HepG2 (cell line): Measurements from ENCODE around the gene CEP97. TPM values are rescaled to one million over a fixed set of nuclear protein-coding genes. Genes with fewer than 3 reads are reported as not detected.

ENCODE experiments used
- ATF4 ChIP-seq, 2 experiments: fragments of 450-650 bp in 1 of 2; sonication (generic) in 1 of 2; formaldehyde crosslinking; IDR thresholded peaks; 2 replicates each; pipeline versions ENCODE4 v1.5.0 to v1.8.0; 2020 to 2022; ENCODE audit warnings: mild to moderate bottlenecking in 1 of 2, missing genetic modification reagents in 1 of 2
- FLYWCH1 ChIP-seq: sonication (generic); formaldehyde crosslinking; IDR thresholded peaks from 2 replicates; pipeline ENCODE4 v1.8.1; 2023; ENCODE audit warnings: mild to moderate bottlenecking, missing genetic modification reagents
- IRX3 ChIP-seq: sonication (generic); formaldehyde crosslinking; IDR thresholded peaks from 2 replicates; pipeline ENCODE4 v1.8.1; 2023; ENCODE audit warnings: mild to moderate bottlenecking, low read depth, missing genetic modification reagents, borderline replicate concordance
- KLF9 ChIP-seq: IDR thresholded peaks from 2 replicates; pipeline ENCODE4 v1.6.1; 2016; ENCODE audit warnings: low read depth
- MAFG ChIP-seq: sonication (generic); formaldehyde crosslinking; IDR thresholded peaks from 2 replicates; pipeline ENCODE4 v1.5.1; 2020; ENCODE audit warnings: mild to moderate bottlenecking, missing genetic modification reagents
- MEIS2 ChIP-seq: sonication (generic); formaldehyde crosslinking; IDR thresholded peaks from 2 replicates; pipeline ENCODE4 v1.9.0; 2021; ENCODE audit warnings: mild to moderate bottlenecking, missing genetic modification reagents
- MTF1 ChIP-seq: sonication (generic); formaldehyde crosslinking; IDR thresholded peaks from 2 replicates; pipeline ENCODE4 v1.5.0; 2020; ENCODE audit warnings: missing genetic modification reagents
- NFYC ChIP-seq: IDR thresholded peaks from 2 replicates; pipeline ENCODE4 v1.6.1; 2016; ENCODE audit warnings: missing genetic modification reagents, missing compliant biosample characterization
- ONECUT2 ChIP-seq: sonication (generic); formaldehyde crosslinking; IDR thresholded peaks from 2 replicates; pipeline ENCODE4 v1.4.0; 2020; ENCODE audit warnings: missing genetic modification reagents
- TFDP1 ChIP-seq: IDR thresholded peaks from 2 replicates; pipeline ENCODE4 v1.6.1; 2016; ENCODE audit warnings: missing compliant biosample characterization, missing genetic modification reagents, borderline replicate concordance
- TGIF2 ChIP-seq: IDR thresholded peaks from 2 replicates; pipeline ENCODE4 v1.6.1; 2016; ENCODE audit warnings: control low read depth, missing compliant biosample characterization
- THAP7 ChIP-seq: sonication (generic); formaldehyde crosslinking; IDR thresholded peaks from 2 replicates; pipeline ENCODE4 v1.8.1; 2023; ENCODE audit warnings: mild to moderate bottlenecking, missing genetic modification reagents
- ZBTB20 ChIP-seq: sonication (generic); formaldehyde crosslinking; IDR thresholded peaks from 2 replicates; pipeline ENCODE4 v1.8.1; 2023; ENCODE audit warnings: missing genetic modification reagents, low read depth, mild to moderate bottlenecking, borderline replicate concordance
- ZNF138 ChIP-seq: sonication (generic); formaldehyde crosslinking; IDR thresholded peaks from 2 replicates; pipeline ENCODE4 v1.5.0; 2020; ENCODE audit warnings: mild to moderate bottlenecking, low read depth, missing genetic modification reagents
- ZNF230 ChIP-seq: sonication (generic); formaldehyde crosslinking; IDR thresholded peaks from 2 replicates; pipeline ENCODE4 v1.4.0; 2020; ENCODE audit warnings: mild to moderate bottlenecking, missing genetic modification reagents
- ZNF567 ChIP-seq: sonication (generic); formaldehyde crosslinking; IDR thresholded peaks from 2 replicates; pipeline ENCODE4 v1.8.1; 2023; ENCODE audit warnings: mild to moderate bottlenecking, missing genetic modification reagents, borderline replicate concordance
- polyA plus RNA-seq, 8 experiments: library from polyadenylated mRNA; depleted of rRNA in 3 of 8; stranded (reverse) in 7 of 8; unstranded in 1 of 8; fragments of >200 nt; fragmentation: Illumina TruSeq in 4 of 8; extraction: Trizol in 4 of 8; gene quantifications; 2 replicates each; pipeline versions ENCODE4 v1.2.1 to v1.2.3, GENCODE V29; 2011 to 2016; ENCODE audit warnings: low read depth in 4 of 8, missing spikeins in 1 of 8, mixed read lengths in 1 of 8; ENCODE audit not compliant: insufficient read depth in 1 of 8
- total RNA-seq, 5 experiments: library from RNA; depleted of rRNA; stranded (reverse); fragments of >200 nt; fragmentation: Illumina TruSeq; extraction: Trizol; gene quantifications; 2 replicates each; pipeline ENCODE4 v1.2.3, GENCODE V29; 2016; ENCODE audit warnings: low read depth in 1 of 5
- TF ChIP-seq, protein P1 (sequence below): sonication (generic); formaldehyde crosslinking; IDR thresholded peaks from 2 replicates; pipeline ENCODE4 v1.8.0; 2022; ENCODE audit warnings: missing genetic modification reagents, mild to moderate bottlenecking, moderate library complexity, borderline replicate concordance
- TF ChIP-seq, protein P2 (sequence below): sonication (generic); formaldehyde crosslinking; IDR thresholded peaks from 2 replicates; pipeline ENCODE4 v1.5.0; 2020; ENCODE audit warnings: missing genetic modification reagents
- TF ChIP-seq, protein P3 (sequence below): sonication (generic); formaldehyde crosslinking; IDR thresholded peaks from 2 replicates; pipeline ENCODE4 v1.5.0; 2020; ENCODE audit warnings: mild to moderate bottlenecking, missing genetic modification reagents, borderline replicate concordance

Gene CEP97
- total and polyA plus RNA-seq, 2 of the 13 experiments (the other 11 are each of a cell fraction or from before 2014, with no cell fraction given), result 0.99 to 6.5 TPM

DNA sequence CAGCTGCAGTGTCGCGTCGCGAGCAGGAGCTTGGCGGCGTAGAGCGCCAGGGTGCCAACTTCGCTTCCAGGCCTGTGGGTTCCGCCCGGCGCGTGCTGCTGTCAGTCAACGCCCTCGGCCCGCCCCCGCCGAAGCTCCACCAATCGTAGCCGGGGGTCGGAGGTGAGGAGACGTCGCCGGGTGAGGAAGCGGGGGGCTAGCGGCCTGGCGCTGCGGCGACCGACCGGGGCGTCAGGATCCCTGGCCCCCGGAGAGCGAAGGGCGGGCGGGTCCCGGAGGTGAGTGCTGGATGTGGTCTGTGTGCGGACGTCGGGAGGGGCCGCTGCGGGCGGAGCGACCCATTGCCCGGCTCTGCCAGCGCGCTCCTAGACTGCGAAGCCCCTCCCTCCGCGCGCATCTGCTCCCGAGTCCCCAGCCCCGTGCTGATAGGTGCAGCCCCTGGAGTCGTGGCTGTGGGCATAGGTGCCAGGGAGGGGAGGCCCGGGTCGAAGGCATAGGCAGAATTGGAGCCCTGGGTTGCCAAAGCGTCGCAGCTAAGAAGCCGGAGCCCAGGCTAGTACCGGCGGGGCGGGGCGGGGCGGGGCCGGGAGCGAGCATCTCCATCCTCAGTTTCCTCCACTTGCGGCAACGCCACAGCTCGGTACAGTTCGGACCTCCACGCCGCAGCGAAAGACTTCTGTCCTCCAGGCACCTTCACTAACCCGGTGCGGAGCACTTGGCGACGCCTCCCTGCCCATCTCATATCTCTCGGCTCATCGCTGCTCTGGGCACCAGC, 54.8 kb downstream of the CEP97 start, which contains the start of gene NXPE3 (continued):
- TF ChIP-seq THAP7 (CRISPR knock-in tag) (0 out of 2 replicates have a peak, but pooled peaks have one; percentile 70), MTF1 (no peak), NFYC (peak; percentile 89), ZNF567 (CRISPR knock-in tag) (no peak), IRX3 (CRISPR knock-in tag) (peak; percentile 69; the same call in 1 of the 2 replicates), ONECUT2 (CRISPR knock-in tag) (no peak), ZBTB20 (CRISPR knock-in tag) (no peak; the same call in 1 of the 2 replicates), ZNF138 (CRISPR knock-in tag) (no peak), TFDP1 (peak; percentile 85; the same call in 1 of the 2 replicates), ZNF230 (0 out of 2 replicates have a peak, but pooled peaks have one; percentile 46), TGIF2 (CRISPR knock-in tag) (peak; percentile 58; the same call in 1 of the 2 replicates), ATF4 (CRISPR knock-in tag; IDR thresholded peaks at IDR 0.05) (0 out of 4 replicates have a peak, but pooled peaks of 1 of the 2 experiments have one; percentile 31), MEIS2 (CRISPR knock-in tag) (0 out of 2 replicates have a peak, but pooled peaks have one; percentile 21), KLF9 (CRISPR knock-in tag) (no peak), FLYWCH1 (CRISPR knock-in tag) (no peak), MAFG (CRISPR knock-in tag) (no peak)
- TF ChIP-seq, protein P1, sequence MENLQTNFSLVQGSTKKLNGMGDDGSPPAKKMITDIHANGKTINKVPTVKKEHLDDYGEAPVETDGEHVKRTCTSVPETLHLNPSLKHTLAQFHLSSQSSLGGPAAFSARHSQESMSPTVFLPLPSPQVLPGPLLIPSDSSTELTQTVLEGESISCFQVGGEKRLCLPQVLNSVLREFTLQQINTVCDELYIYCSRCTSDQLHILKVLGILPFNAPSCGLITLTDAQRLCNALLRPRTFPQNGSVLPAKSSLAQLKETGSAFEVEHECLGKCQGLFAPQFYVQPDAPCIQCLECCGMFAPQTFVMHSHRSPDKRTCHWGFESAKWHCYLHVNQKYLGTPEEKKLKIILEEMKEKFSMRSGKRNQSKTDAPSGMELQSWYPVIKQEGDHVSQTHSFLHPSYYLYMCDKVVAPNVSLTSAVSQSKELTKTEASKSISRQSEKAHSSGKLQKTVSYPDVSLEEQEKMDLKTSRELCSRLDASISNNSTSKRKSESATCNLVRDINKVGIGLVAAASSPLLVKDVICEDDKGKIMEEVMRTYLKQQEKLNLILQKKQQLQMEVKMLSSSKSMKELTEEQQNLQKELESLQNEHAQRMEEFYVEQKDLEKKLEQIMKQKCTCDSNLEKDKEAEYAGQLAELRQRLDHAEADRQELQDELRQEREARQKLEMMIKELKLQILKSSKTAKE (CRISPR knock-in tag), result no peak
- TF ChIP-seq, protein P2, sequence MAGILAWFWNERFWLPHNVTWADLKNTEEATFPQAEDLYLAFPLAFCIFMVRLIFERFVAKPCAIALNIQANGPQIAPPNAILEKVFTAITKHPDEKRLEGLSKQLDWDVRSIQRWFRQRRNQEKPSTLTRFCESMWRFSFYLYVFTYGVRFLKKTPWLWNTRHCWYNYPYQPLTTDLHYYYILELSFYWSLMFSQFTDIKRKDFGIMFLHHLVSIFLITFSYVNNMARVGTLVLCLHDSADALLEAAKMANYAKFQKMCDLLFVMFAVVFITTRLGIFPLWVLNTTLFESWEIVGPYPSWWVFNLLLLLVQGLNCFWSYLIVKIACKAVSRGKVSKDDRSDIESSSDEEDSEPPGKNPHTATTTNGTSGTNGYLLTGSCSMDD (CRISPR knock-in tag), result no peak; the same call in 1 of the 2 replicates
- TF ChIP-seq, protein P3, sequence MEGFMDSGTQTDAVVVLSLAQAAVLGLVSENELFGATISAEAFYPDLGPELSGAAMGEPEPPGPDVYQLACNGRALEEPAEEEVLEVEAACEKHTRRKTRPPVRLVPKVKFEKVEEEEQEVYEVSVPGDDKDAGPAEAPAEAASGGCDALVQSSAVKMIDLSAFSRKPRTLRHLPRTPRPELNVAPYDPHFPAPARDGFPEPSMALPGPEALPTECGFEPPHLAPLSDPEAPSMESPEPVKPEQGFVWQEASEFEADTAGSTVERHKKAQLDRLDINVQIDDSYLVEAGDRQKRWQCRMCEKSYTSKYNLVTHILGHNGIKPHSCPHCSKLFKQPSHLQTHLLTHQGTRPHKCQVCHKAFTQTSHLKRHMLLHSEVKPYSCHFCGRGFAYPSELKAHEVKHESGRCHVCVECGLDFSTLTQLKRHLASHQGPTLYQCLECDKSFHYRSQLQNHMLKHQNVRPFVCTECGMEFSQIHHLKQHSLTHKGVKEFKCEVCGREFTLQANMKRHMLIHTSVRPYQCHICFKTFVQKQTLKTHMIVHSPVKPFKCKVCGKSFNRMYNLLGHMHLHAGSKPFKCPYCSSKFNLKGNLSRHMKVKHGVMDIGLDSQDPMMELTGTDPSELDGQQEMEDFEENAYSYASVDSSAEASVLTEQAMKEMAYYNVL, result peak; percentile 81; the same call in 1 of the 2 replicates
